Dedifferentiated amniotic fluid mesenchymal stem cell (primary cell): ENCODE data around the gene SAMD8.
"Not testable (repeated sequence)": the region's sequence is repeated elsewhere in the genome, so short reads cannot be mapped to it uniquely, and the experiment has no call there.

Source experiments
- DNase-seq: peaks from one replicate; pipeline ENCODE4 v3.0.0-alpha.2; 2016; ENCODE audit errors: extremely low spot score

SAMD8 gene

DNA sequence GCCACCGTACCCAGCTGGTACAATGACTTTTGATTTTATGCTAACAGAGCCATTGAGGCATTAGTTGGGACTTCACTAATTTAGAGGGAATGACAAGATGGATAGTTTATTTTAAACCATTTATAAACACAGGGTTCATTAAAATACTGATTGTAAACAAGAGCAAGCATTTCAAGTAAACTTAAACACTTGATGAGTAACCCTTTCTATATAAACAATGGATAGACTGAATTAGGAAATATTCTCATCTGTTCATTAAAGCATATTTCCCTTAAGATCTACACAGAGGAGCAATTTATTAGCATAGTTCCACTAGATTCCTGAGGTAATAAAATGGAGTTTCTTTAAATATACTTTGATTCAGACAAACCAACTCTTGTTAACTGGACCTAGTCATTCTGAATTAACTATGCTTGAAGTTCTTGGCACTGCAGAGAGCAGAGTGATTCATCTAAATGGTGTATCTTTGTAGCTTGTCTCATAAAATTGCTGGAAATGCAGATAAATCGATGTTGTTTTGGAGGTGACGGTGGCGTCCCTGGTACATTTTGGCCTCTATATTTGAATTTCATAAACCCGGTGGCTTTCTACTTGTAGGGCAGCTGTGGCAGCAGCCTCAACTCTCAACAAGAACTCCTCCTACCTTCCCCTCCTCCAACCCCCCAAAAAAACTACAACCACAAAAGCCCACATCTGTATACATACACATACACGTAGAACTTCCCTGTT lies 83.7 kb downstream of the SAMD8 start:
- DNase-seq = peak; percentile 49

DNA sequence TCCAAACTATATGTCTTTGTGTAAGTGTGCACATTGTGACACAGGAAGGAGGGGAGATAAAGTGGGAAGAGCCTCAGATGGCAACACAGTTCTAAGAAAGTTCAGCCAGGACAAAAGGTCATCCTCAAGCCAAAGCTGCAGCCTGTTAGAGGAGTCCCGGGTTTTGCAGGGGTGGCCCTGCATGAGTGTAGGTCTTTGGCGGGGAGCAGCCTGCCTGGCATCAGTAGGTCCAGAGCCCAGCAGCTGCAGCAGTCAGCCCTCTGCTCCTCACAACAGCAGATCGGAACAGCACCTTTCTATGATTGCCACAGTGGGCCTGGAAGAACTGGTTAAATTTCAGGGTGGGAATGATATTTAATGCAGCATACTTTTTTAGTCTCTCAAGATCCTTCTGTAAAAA lies 85.6 kb downstream of the SAMD8 start:
- no peak for DNase-seq

DNA sequence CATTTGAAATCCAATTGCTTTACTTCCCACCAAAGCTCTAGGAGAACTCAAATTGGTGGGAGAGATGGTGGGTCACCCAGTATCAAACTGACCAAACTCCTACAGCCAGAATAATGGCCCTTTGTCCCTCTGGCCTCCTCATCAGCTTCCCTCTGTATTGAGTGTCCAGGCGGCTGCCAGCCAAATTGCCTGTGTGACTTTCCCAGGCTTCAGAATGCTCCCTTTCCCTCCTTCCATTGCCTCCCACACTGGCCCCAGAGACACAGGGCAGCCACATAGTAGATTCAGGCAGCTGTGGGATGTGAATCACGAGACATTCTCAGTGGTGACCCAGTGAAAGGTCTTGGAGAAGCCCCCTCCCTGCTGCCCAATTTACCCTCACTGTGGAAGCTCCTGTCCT lies 86.5 kb downstream of the SAMD8 start:
- no peak for DNase-seq

GRCh38 chr10:75199949-75200348 lies 88.5 kb downstream of the SAMD8 start:
- DNase-seq = not testable (repeated sequence)

DNA sequence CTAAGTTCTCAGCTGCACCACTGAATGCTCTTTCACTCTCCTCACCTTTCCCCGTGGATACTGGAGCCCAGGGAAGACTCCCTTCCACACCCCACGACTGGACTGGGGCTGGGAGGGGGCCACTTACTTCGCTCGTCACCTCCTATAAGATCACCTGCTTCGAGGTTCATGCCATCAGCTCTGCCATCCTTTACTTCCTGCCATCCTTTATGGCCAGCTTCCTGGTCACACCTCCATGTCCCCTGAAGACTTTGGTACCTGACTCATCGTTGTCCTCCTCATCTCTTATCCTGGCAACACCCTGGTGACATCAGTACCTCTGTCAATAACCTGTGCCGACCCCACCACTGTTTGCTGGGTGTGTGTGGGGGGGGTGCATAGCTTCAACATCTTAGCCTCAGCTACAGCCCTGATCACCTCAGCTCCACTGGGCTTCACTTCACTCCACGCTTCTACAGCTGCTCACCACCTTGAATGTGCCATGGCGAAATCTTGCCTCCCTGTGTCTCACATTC lies 90.4 kb downstream of the SAMD8 start:
- no peak for DNase-seq

- DNase-seq = peak; percentile 38
Measured at GRCh38 chr10:75202321-75203045, 91.0 kb downstream of the SAMD8 start.

DNA sequence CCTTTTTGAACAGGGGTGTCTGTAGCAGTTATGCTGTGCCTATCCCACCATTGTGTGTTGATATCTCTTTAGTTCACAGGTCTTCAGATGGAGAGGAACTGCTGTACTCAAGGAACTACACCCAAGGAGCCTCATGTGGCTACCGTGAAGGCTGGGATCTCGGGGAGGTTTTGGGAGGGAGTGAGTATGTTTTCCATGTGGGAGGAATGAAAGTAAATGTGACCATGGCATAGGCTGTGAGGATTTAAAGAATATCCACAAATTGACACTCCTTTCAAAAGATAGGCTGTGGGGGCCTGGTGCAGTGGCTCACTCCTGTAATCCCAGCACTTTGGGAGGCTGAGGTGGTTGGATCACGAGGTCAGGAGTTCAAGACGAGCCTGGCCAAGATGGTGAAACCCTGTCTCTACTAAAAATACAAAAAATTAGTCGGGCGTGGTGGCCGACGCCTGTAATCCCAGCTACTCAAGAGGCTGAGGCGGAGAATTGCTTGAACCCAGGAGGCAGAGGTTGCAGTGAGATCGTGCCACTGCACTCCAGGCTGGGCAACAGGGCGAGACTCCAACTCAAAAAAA lies 91.7 kb downstream of the SAMD8 start:
- not testable (repeated sequence) for DNase-seq

DNA sequence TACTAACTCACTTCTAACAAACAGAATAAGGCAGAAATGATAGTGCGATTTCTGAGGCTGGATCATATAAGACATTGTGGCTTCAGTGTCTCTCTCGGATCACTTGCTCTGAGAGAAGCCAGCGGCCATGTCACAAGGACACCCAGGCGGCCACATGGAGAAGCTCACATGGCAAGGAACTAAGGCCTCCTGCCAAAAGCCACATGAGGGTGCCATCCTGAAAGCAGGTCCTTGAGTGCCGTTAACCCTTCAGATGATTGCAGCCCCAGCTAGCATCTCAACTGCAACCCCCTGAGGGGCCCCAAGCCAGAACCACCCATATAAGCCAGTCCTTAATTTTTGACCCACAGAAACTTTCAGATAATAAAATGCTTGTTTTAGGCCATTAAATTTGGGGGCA lies 92.3 kb downstream of the SAMD8 start:
- no peak for DNase-seq

- no peak for DNase-seq
Measured at GRCh38 chr10:75205908-75206307, 94.5 kb downstream of the SAMD8 start.

DNA sequence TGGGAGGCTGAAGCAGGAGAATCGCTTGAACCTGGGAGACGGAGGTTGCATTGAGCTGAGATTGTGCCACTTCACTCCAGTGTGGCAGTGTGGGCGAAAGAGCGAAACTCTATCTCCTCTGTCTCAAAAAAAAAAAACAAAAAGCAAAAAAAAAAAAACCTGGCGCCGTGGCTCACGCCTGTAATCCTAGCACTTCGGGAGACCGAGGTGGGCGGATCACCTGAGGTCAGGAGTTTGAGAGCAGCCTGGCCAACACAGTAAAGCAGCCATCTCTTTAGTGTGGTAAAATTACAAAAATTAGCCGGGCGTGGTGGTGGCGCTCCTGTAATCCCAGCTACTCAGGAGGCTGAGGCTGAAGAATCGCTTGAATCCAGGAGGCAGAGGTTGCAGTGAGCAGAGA lies 95.2 kb downstream of the SAMD8 start:
- DNase-seq = not testable (repeated sequence)

DNA sequence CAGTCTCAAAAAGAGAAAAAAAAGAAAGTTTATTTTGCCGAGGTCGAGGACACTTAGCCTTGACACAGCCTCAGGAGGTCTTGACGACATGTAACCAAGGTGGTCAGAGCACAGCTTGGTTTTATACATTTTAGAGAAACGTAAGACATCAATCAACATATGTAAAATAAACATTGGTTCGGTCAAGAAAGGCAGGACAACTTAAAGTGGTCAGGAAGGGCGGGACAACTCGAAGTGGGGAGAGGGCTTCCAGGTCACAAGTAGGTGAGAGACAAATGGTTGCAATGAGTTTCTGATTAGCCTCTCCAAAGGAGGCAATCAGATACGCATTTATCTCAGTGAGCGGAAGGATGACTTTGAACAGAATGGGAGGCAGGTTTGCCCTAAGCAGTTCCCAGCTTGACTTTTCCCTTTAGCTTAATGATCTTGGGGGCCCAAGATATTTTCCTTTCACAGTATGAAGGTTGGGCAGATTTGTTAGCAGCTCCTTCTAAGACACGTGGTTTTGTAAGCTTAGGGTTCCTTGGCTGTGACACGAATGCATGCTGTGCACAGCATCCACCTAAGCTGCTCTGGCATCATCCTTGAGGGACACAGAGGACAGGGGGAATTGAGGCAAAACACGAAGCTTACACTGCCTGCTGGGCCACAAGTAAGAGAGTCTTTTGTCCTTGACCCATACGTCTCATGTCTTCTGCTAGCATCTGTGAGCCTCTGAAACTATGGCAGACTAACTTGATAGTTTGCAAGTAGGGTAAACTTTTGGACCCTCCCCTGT lies 95.8 kb downstream of the SAMD8 start:
- DNase-seq = no peak

- DNase-seq = no peak
Measured at GRCh38 chr10:75207857-75208144, 96.3 kb downstream of the SAMD8 start.

- DNase-seq = peak; percentile 51
Measured at GRCh38 chr10:75208181-75208580, 96.7 kb downstream of the SAMD8 start.

DNA sequence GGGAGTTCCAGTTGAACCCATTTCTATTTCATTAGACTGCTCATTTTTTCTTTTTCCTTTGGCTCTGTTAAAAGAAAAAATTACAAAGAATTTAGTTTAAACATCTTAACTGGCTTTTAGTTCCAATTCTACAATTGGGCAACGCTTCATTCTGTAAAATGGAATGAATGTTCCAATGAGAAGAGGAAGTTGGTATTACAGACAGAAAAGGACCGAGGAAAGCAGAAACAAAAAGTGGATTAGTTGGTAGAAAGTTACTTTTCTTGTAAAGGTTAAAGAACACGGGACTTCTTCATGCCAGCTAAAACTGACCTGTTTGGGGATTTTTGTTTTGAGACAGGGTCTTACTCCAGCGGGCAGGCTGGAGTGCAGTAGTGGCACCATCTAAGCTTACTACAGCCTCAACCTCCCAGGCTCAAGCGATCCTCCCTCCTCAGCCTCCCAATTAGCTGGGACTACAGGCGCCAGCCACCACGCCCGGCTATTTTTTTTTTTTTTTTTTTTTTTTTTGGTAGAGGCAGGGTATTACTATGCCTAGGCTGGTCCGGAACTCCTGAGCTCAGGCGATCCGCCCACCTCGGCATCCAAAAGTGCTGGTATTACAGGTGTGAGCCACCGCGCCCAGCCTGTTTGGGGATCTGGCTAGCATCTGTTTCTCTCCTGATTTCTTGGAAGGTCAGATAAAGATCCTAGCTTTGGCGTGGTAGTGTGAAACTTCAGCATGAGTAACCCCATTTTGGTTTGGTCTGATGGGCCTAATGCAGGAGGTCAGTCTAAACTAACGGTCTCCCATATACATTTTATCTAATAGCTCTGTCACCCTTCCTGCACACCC lies 97.8 kb downstream of the SAMD8 start:
- no peak for DNase-seq

DNA sequence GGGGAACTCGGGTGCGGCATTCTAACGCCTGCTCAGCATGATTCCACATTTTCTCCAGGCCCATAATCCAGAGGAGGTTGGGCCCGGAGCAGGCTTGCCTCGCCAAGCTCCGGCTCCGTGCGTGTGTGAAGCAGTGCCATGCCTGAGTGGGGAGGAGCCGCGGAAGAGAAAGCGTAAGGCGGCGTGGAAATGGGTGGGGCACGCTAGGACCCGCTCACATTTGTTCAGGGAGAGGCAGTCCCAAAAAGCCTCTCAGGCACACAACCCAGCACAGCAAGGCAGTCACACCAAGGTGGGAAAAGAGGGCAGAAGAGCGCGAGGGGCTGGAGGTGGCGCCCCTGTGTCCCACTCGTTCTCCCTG lies 98.4 kb downstream of the SAMD8 start:
- peak; percentile 85 for DNase-seq

DNA sequence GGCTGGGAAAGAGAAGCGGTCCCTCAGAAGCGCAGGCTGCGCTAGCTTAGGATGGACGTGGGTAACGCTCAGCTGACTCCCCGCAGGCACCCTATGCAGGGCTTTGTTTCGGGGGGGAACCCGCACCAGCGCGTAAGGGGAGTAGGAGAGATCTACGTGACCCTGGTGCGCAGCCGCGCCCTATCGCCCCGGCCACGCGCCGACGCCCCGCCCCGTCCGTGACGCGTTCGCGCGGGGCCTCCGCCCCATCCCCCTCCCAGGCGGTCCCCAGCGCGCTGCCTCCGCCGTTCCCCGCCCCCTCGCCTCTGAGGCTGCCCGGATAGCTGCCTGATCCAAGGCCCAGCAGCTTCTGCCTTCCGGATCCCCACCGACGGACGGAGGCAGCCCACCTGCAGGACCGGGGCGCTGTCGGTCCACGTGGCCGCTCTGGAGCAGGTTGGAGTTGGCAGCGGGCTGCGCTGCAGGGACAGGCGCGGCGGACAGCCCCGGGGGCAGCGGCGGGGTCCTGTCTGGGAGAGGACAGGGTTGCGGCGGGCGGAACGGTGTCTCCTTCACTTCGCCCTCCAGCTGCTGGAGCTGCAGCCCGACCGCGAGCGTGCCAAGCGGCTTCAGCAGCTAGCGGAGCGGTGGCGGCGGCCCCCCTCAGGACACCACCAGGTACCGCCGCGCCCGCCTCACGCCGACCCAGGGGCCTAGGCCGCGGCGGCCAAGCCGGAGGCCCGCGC lies 99.0 kb downstream of the SAMD8 start, which contains the start of gene VDAC2:
Gene VDAC2, plus strand, starts transcription at position 515 of the 725 bp plus-strand sequence. CDS start 363 bp downstream, outside the sequence.
- peak; percentile 73 for DNase-seq

DNA sequence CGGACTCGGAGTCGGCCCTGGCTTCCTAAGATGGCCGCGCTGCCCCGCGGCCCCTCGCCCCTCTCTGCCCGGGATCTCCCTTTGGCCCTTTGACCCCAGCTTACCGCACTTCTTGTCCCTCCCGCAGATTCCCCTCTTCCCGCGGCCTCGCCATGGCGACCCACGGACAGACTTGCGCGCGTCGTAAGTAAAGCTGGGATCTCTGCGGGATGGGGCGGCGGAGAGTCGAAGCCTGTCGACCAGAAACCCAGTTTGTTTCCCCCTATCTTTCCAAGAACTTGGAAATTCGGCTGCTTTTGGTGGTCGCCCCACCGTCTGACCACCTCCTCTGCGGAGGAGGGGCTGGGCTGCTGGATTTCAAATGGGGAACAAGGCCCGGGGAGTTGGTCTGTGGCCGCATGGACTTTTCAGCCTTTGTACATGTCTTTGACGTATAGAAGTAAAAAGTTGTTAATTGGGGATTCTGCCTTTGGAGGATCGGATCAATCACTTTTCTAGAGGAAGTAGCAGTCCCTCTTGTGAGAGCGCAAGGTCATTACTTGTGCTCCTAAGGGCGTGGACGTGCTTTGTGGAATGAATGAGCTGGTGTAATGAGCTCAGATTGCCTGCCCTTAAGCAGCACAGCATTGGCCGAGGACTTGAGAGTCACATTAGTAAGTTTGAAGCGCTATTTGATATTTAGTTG lies 99.7 kb downstream of the SAMD8 start:
- DNase-seq = peak; percentile 61

- DNase-seq = no peak
Measured at GRCh38 chr10:75212343-75212742, 100.9 kb downstream of the SAMD8 start.

DNA sequence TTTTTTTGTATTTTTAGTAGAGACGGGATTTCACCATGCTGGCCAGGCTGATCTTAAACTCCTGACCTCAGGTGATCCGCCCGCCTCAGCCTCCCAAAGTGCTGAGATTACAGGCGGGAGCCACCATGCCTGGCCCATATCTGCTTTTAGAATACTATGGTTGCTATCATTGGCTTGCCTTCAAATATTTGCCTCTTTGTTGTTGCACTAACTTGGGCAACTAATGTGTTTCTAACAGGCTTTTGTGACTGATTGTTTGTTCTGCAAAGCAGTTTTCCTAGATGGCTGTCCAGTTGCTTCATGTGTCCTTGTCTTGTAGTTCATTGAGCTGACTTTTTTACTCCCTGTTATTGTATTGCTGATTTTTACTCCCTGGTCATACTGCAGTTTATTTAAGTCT lies 108.8 kb downstream of the SAMD8 start:
- no peak for DNase-seq

DNA sequence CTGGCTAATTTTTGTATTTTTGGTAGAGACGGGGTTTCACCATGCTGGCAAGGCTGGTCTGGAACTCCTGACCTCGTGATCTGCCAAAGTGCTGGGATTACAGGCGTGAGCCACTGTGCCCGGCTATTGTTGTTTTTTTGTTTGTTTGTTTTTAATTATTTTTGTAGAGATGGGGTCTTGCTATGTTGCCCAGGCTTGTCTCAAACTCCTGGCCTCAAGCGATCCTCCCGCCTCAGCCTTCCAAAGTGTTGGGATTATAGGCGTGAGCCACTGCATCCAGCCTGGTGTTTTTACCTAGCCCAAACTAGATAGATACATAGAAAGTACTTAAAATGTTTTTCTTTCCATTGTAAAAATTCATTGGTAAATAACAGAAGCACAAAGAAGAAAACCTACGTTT lies 110.0 kb downstream of the SAMD8 start:
- DNase-seq = not testable (repeated sequence)
